H1 (cell line): ENCODE results near the gene KCNQ2. TPM values are rescaled to one million over a fixed set of nuclear protein-coding genes. Genes with fewer than 3 reads are reported as not detected.

Source experiments
- CTCF ChIA-PET: fragments of 300-600 bp; sonication (Branson Sonifier 250); formaldehyde crosslinking; loops from one replicate; lab custom pipeline; 2021; ENCODE audit not compliant: partially characterized antibody; lab: Charles Lee
- POLR2A ChIA-PET: fragments of 300-600 bp; sonication (Branson Sonifier 250); formaldehyde crosslinking; loops from one replicate; lab custom pipeline; 2021; ENCODE audit warnings: inconsistent platforms; ENCODE audit not compliant: partially characterized antibody; lab: Charles Lee
- DNase-seq, 2 experiments: peaks; one replicate each; pipeline versions ENCODE4 v3.0.0 to v3.0.0-alpha.2; 2010 to 2022; ENCODE audit warnings: low spot score in 2 of 2, low read depth in 1 of 2, mixed read lengths in 1 of 2
- FAIRE-seq: peaks from 2 replicates; lab custom pipeline; 2011; peaks lifted over from hg19 to GRCh38; lab: Jason Lieb, UNC
- H2AFZ ChIP-seq: 2 replicates; pipeline ENCODE4 v1.8.1; 2012; ENCODE audit warnings: low read length, inconsistent platforms
- H2AK5ac ChIP-seq: 2 replicates; pipeline ENCODE4 v1.6.1; 2013; ENCODE audit warnings: low read depth, low read length
- H2BK120ac ChIP-seq: replicated peaks from 2 replicates; pipeline ENCODE3; 2013; ENCODE audit warnings: low read depth, low read length, inconsistent platforms
- H2BK12ac ChIP-seq: 2 replicates; pipeline ENCODE4 v1.6.1; 2013; ENCODE audit warnings: low read depth, low read length
- H2BK15ac ChIP-seq: 2 replicates; pipeline ENCODE4 v1.6.1; 2013; ENCODE audit warnings: low read length
- H2BK20ac ChIP-seq: 2 replicates; pipeline ENCODE4 v1.6.1; 2013; ENCODE audit warnings: low read length
- H2BK5ac ChIP-seq: 2 replicates; pipeline ENCODE4 v1.6.1; 2013; ENCODE audit warnings: low read depth, low read length
- H3K14ac ChIP-seq: 2 replicates; pipeline ENCODE4 v1.6.1; 2013; ENCODE audit warnings: inconsistent platforms; ENCODE audit not compliant: insufficient read length
- H3K18ac ChIP-seq: 2 replicates; pipeline ENCODE4 v1.6.1; 2013; ENCODE audit warnings: low read length; ENCODE audit errors: extremely low read depth
- H3K23ac ChIP-seq: 2 replicates; pipeline ENCODE4 v1.6.1; 2013; ENCODE audit warnings: inconsistent platforms; ENCODE audit not compliant: insufficient read length
- H3K23me2 ChIP-seq: 2 replicates; pipeline ENCODE4 v1.6.1; 2013; ENCODE audit warnings: low read depth, low read length
- H3K27ac ChIP-seq: 2 replicates; pipeline ENCODE4 v1.6.1; 2011; ENCODE audit warnings: low read depth, low read length, inconsistent platforms
- H3K27me3 ChIP-seq, 4 experiments: replicated peaks in 1 of 4; 1 replicate in 1 of 4; 2 replicates in 3 of 4; pipeline versions ENCODE4 v1.6.1 to v1.8.1; 2011 to 2013; ENCODE audit warnings: low read length in 3 of 4, mild to moderate bottlenecking in 3 of 4, inconsistent platforms in 2 of 4, mixed read lengths in 2 of 4, moderate library complexity in 1 of 4; ENCODE audit not compliant: control insufficient read depth in 3 of 4, insufficient read depth in 3 of 4; ENCODE audit errors: extremely low read depth in 1 of 4
- H3K36me3 ChIP-seq, 4 experiments: 2 replicates each; pipeline versions ENCODE4 v1.6.1 to v1.8.1; 2011 to 2013; ENCODE audit warnings: mild to moderate bottlenecking in 4 of 4, low read length in 3 of 4, moderate library complexity in 2 of 4, control low read depth in 1 of 4, inconsistent platforms in 1 of 4; ENCODE audit not compliant: insufficient read depth in 4 of 4, control insufficient read depth in 2 of 4
- H3K4ac ChIP-seq: replicated peaks from 2 replicates; pipeline ENCODE3; 2013; ENCODE audit warnings: low read length, low read depth, mixed read lengths, inconsistent platforms; ENCODE audit not compliant: insufficient read length
- H3K4me1 ChIP-seq, 4 experiments: replicated peaks in 1 of 4; 1 replicate in 1 of 4; 2 replicates in 3 of 4; pipeline versions ENCODE4 v1.6.1 to v1.8.1; 2011 to 2013; ENCODE audit warnings: low read length in 3 of 4, inconsistent platforms in 2 of 4, mixed read lengths in 1 of 4; ENCODE audit not compliant: insufficient read depth in 4 of 4, control insufficient read depth in 3 of 4
- H3K4me2 ChIP-seq, 2 experiments: 2 replicates each; pipeline versions ENCODE4 v1.6.1 to v1.8.1; 2011 to 2013; ENCODE audit warnings: low read depth in 2 of 2, low read length in 2 of 2, control low read depth in 1 of 2, inconsistent platforms in 1 of 2, mild to moderate bottlenecking in 1 of 2; ENCODE audit not compliant: insufficient read depth in 1 of 2
- H3K4me3 ChIP-seq, 4 experiments: fragments of 200-600, 300-600 bp in 1 of 4; sonication (generic), shearing (Covaris generic), sonication (Bioruptor Twin) in 1 of 4; 2 replicates each; pipeline versions ENCODE4 v1.5.1 to v1.8.1; 2011 to 2016; ENCODE audit warnings: low read length in 4 of 4, low read depth in 3 of 4, control low read depth in 2 of 4, inconsistent platforms in 2 of 4, mild to moderate bottlenecking in 2 of 4, mixed read lengths in 1 of 4, moderate library complexity in 1 of 4; ENCODE audit not compliant: insufficient read depth in 2 of 4; ENCODE audit errors: extremely low read depth in 1 of 4
- H3K56ac ChIP-seq: replicated peaks from 2 replicates; pipeline ENCODE3; 2013; ENCODE audit warnings: low read depth, mild to moderate bottlenecking, mixed read lengths, low read length, inconsistent platforms; ENCODE audit not compliant: insufficient read length
- H3K79me1 ChIP-seq: 2 replicates; pipeline ENCODE4 v1.6.1; 2013; ENCODE audit warnings: low read depth, low read length, control low read depth
- H3K79me2 ChIP-seq, 2 experiments: 2 replicates each; pipeline versions ENCODE4 v1.6.1 to v1.8.1; 2012 to 2013; ENCODE audit warnings: low read length in 2 of 2, mild to moderate bottlenecking in 2 of 2, inconsistent platforms in 1 of 2; ENCODE audit not compliant: insufficient read depth in 2 of 2, control insufficient read depth in 1 of 2
- H3K9ac ChIP-seq, 4 experiments: replicated peaks in 1 of 4; 1 replicate in 1 of 4; 2 replicates in 3 of 4; pipeline versions ENCODE4 v1.6.1 to v1.8.1; 2011 to 2013; ENCODE audit warnings: low read depth in 3 of 4, low read length in 3 of 4, control low read depth in 2 of 4, mild to moderate bottlenecking in 2 of 4, moderate library complexity in 2 of 4, inconsistent platforms in 1 of 4; ENCODE audit errors: extremely low read depth in 1 of 4
- H3K9me3 ChIP-seq, 2 experiments: 2 replicates each; pipeline versions ENCODE4 v1.6.1 to v1.8.1; 2012 to 2013; ENCODE audit warnings: mild to moderate bottlenecking in 2 of 2, moderate library complexity in 2 of 2, control low read depth in 1 of 2, inconsistent platforms in 1 of 2, low read depth in 1 of 2, low read length in 1 of 2, mixed read lengths in 1 of 2; ENCODE audit not compliant: insufficient read depth in 2 of 2
- H4K20me1 ChIP-seq, 2 experiments: replicated peaks in 1 of 2; 2 replicates each; pipeline versions ENCODE3 to v1.8.1; 2011 to 2013; ENCODE audit warnings: inconsistent platforms in 2 of 2, low read length in 2 of 2, mild to moderate bottlenecking in 1 of 2; ENCODE audit not compliant: insufficient read depth in 2 of 2, control insufficient read depth in 1 of 2
- H4K5ac ChIP-seq: 2 replicates; pipeline ENCODE4 v1.6.1; 2013; ENCODE audit warnings: low read length, low read depth, mixed read lengths, inconsistent platforms; ENCODE audit not compliant: insufficient read length
- H4K8ac ChIP-seq: 2 replicates; pipeline ENCODE4 v1.8.0; 2013; ENCODE audit warnings: mild to moderate bottlenecking, moderate library complexity, low read length, inconsistent platforms; ENCODE audit not compliant: insufficient read depth; ENCODE audit errors: extremely low read depth
- H4K91ac ChIP-seq: replicated peaks from 2 replicates; pipeline ENCODE3; 2013; ENCODE audit warnings: low read length, mixed read lengths, inconsistent platforms; ENCODE audit not compliant: insufficient read length
- BACH1 ChIP-seq: IDR thresholded peaks from 2 replicates; pipeline ENCODE4 v1.6.1; 2012; ENCODE audit warnings: low read length, improper control_type of control experiment
- CHD1 ChIP-seq: IDR thresholded peaks from 2 replicates; pipeline ENCODE4 v1.6.1; 2012; ENCODE audit warnings: low read depth, low read length, improper control_type of control experiment
- EGR1 ChIP-seq: IDR thresholded peaks from 2 replicates; pipeline ENCODE4 v1.6.1; 2011; ENCODE audit warnings: low read depth, low read length, borderline replicate concordance
- NRF1 ChIP-seq: IDR thresholded peaks from 2 replicates; pipeline ENCODE4 v1.6.1; 2011; ENCODE audit warnings: mild to moderate bottlenecking, low read depth, low read length, improper control_type of control experiment
- PHF8 ChIP-seq: fragments of 200-600 bp; sonication (generic); conservative IDR thresholded peaks from 2 replicates; pipeline ENCODE4 v1.7.1; 2012; ENCODE audit warnings: low read depth, mild to moderate bottlenecking, inconsistent platforms, low read length, moderate library complexity
- SP2 ChIP-seq: IDR thresholded peaks from 2 replicates; pipeline ENCODE4 v1.6.1; 2012; ENCODE audit warnings: mild to moderate bottlenecking, low read length, inconsistent platforms
- TBP ChIP-seq: IDR thresholded peaks from 2 replicates; pipeline ENCODE4 v1.6.1; 2011; ENCODE audit warnings: low read depth, low read length, improper control_type of control experiment
- USF2 ChIP-seq: IDR thresholded peaks from 2 replicates; pipeline ENCODE4 v1.6.1; 2011; ENCODE audit warnings: low read length, improper control_type of control experiment
- WGBS, 2 experiments: shearing (Covaris generic) in 1 of 2; methylation state at CpG; one replicate each; pipeline versions ENCODE4 v1.1.6 to v1.1.7; 2013 to 2015; ENCODE audit warnings: low lambda C conversion rate in 2 of 2, mixed read lengths in 2 of 2, inconsistent platforms in 1 of 2, low coverage in 1 of 2, missing lambda C conversion rate in 1 of 2; ENCODE audit not compliant: insufficient replicate concordance in 2 of 2, insufficient coverage in 1 of 2, insufficient read length in 1 of 2; ENCODE audit errors: extremely low coverage in 1 of 2, missing lambda C conversion rate in 1 of 2; 5-methylcytosine and 5-hydroxymethylcytosine counted together
- polyA plus RNA-seq, 7 experiments: library from polyadenylated mRNA; depleted of rRNA in 3 of 7; stranded (reverse) in 5 of 7; unstranded in 2 of 7; fragments of >200 nt in 5 of 7; fragments of 200-250 nt in 2 of 7; gene quantifications; 1 replicate in 5 of 7; 2 replicates in 1 of 7; 4 replicates in 1 of 7; pipeline versions ENCODE4 v1.2.1 to v1.2.3, GENCODE V29; 2011 to 2013; ENCODE audit warnings: missing spikeins in 2 of 7, mixed read lengths in 2 of 7
- total RNA-seq: library from RNA; stranded (reverse); fragmentation: NEBNext Ultra II Directional; extraction: Animal tissue kit (Norgen Biotek cat#: 25700); gene quantifications from 2 replicates; pipeline ENCODE4 v1.2.1, GENCODE V29; 2021

KCNQ2 gene
- total and polyA plus RNA-seq, 2 of the 8 experiments (the other 6 are each of a cell fraction or from before 2014, with no cell fraction given), result 82.6 to 243 TPM

- Histone ChIP-seq H2BK15ac (peak overlapping the region; percentile 72; the same call in 1 of the 2 replicates), H3K79me1 (no peaks in the 10 kb centered on the region), H3K27me3 (peaks cover 0 to 29% (median 18%) of the 10 kb centered on the region in 4 experiments; a peak in 6 of 7 replicates), H3K79me2 (no peaks in the 10 kb centered on the region), H4K20me1 (no peaks in the 10 kb centered on the region), H2BK12ac (peak overlapping the region; percentile 84; the same call in 1 of the 2 replicates), H3K36me3 (no peaks in the 10 kb centered on the region), H3K56ac (no peak overlapping the region), H3K9me3 (no peaks in the 10 kb centered on the region), H3K23ac (no peak overlapping the region), H2AFZ (no peak overlapping the region), H2BK5ac (peak overlapping the region; percentile 66; the same call in 1 of the 2 replicates), H3K27ac (no peak overlapping the region), H3K4me2 (no peak overlapping the region; a peak in 1 of 4 replicates), H3K4ac (peak overlapping the region; percentile 19), H2BK20ac (peak overlapping the region; percentile 90; the same call in 1 of the 2 replicates), H4K8ac (peak overlapping the region; percentile 58; the same call in 1 of the 2 replicates), H2BK120ac (no peak overlapping the region), H3K4me1 (peaks cover 0 to 21% (median 15%) of the 10 kb centered on the region in 4 experiments; a peak in 6 of 7 replicates), H3K9ac (no peak overlapping the region), H3K4me3 (no peak overlapping the region), H3K23me2 (peaks cover 10% of the 10 kb centered on the region; the same call in 1 of the 2 replicates), H3K14ac (no peak overlapping the region), H2AK5ac (no peak overlapping the region), H4K5ac (no peak overlapping the region), H3K18ac (no peak overlapping the region; the same call in 1 of the 2 replicates), H4K91ac (no peak overlapping the region)
- no peak for DNase-seq
- ChIA-PET POLR2A (interaction anchor here (1.1 to 1.8 kb wide), 3 partner anchors 13 to 109 kb away, joined by 3 to 9 read pairs (median 7); partner anchors contain the start of gene NKAIN4), CTCF (interaction anchor here (0.8 to 8.1 kb wide), 12 partner anchors 12 to 128 kb away, joined by 3 to 85 read pairs (median 3); no protein-coding TSS in a partner anchor)
- 82% methylated on average over 22 of the region's 23 CpGs; no CpG with 5 or more reads in 1 of the 2 experiments for WGBS, 2 experiments
- no peak for FAIRE-seq
- no peak for TF ChIP-seq SP2
- TF ChIP-seq USF2, result no peak
- TF ChIP-seq EGR1, result no peak
- TF ChIP-seq CHD1, result no peak
- TF ChIP-seq BACH1, result no peak
- TF ChIP-seq PHF8, result no peak
- no peak for TF ChIP-seq NRF1
- no peak for TF ChIP-seq TBP
Observed at GRCh38 chr20:63363013-63363957, 109.2 kb downstream of the KCNQ2 start.
